ENCODE data around the gene FUT7.

DNA sequence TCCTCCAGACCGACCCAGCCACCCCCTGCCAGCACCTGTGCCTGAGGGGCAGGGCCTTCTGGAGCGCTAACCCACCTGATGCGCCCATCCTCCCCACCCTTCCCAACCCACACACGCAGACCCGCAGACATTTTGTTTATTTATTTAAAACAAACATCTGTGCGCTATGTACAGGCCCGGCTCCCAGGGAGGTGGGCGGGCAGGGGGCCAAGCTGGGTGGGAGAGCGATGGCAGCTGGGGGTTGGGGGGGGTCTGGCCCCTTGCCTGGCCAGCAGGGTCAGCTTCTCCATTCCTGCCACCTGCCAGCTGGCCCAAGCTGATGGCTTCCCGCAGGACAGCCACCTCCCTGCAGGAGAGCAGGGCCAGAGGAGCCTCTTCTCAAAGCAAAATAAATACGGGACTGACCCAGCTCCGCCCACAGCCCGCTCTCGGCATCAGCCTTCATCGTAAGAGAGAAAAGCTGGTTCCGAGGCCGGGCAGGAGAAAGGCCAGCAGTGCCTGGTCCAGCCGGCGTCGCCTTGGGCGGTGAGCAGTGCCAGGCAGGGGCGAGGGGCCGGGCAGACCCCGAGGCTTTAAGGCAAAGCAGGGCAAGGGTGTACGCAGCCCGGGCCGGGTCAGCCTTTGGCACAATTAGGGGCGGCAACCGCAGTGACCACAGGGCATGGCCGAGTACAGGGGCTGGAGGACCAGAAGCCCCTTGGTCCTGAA lies 24.6 kb downstream of the FUT7 start:
- TF ChIP-seq CTCF (IDR thresholded peaks at IDR 0.05) (no peak), POLR2A (IDR thresholded peaks at IDR 0.05) (peak in 1 of 2 donors; percentile 10)

Data from thyroid gland (tissue), 4 donors.